A673 (cell line): ENCODE results near the gene RNF26.

Experiments
- EZH2 ChIP-seq: fragments of 200-600 bp; sonication (generic); IDR thresholded peaks from 2 replicates; pipeline ENCODE4 v1.6.1; 2017; ENCODE audit warnings: borderline replicate concordance, low read depth, mild to moderate bottlenecking, mixed read lengths, antibody characterized with exemption, low read length; ENCODE audit not compliant: poor library complexity, severe bottlenecking
- TF ChIP-seq, protein P1 (sequence below): fragments of 300-800, 200-600 bp; sonication (generic); conservative IDR thresholded peaks from 2 replicates; pipeline ENCODE4 v1.5.1; 2017; ENCODE audit warnings: low read depth, mild to moderate bottlenecking, antibody characterized with exemption, low read length, moderate library complexity, mixed read lengths

DNA sequence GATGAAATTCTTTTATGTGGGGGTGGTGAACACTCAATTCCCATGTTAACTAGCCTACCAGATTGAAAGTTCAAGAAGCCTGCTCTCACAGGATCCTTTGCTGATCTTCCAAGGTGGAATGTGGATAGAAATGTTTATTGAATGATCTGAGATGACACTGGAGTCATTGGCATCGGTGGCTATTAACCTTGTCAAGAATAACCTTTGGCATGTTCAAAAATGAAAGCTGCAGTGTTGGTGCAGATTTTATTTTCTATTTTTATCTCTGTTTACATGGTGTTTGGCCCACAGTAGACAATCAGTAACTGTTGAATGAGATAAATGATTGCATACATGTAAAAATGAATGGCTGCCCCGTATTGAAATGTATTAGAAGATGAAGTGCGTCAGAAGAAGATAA is 36.4 kb upstream of the RNF26 start:
- TF ChIP-seq, protein P1, sequence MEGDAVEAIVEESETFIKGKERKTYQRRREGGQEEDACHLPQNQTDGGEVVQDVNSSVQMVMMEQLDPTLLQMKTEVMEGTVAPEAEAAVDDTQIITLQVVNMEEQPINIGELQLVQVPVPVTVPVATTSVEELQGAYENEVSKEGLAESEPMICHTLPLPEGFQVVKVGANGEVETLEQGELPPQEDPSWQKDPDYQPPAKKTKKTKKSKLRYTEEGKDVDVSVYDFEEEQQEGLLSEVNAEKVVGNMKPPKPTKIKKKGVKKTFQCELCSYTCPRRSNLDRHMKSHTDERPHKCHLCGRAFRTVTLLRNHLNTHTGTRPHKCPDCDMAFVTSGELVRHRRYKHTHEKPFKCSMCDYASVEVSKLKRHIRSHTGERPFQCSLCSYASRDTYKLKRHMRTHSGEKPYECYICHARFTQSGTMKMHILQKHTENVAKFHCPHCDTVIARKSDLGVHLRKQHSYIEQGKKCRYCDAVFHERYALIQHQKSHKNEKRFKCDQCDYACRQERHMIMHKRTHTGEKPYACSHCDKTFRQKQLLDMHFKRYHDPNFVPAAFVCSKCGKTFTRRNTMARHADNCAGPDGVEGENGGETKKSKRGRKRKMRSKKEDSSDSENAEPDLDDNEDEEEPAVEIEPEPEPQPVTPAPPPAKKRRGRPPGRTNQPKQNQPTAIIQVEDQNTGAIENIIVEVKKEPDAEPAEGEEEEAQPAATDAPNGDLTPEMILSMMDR: no peak
- TF ChIP-seq EZH2: no peak
